ENCODE data around the gene USP31.

The USP31 gene

GRCh38 chr16:23140107-23140506 is 9.1 kb downstream of the USP31 start:
- DNase-seq (ENCODE audit: low spot score): no peak
- no peak for TF ChIP-seq CTCF (IDR thresholded peaks at IDR 0.05; ENCODE audit: borderline replicate concordance, control extremely low read depth, extremely low read depth, insufficient read depth, missing control alignments)
- in situ Hi-C loops (cut with MboI; ENCODE audit: low sequenced_read_pairs, unreplicated experiment): no loop called here

GRCh38 chr16:23137818-23138217 is 11.4 kb downstream of the USP31 start:
- in situ Hi-C loops (cut with MboI; ENCODE audit: low sequenced_read_pairs, unreplicated experiment): no loop called here
- TF ChIP-seq CTCF (IDR thresholded peaks at IDR 0.05; ENCODE audit: borderline replicate concordance, control extremely low read depth, extremely low read depth, insufficient read depth, missing control alignments): no peak

GRCh38 chr16:23137256-23137655 is 12.0 kb downstream of the USP31 start:
- no peak for DNase-seq (ENCODE audit: low spot score)
- in situ Hi-C loops (cut with MboI; ENCODE audit: low sequenced_read_pairs, unreplicated experiment): no loop called here
- TF ChIP-seq CTCF (IDR thresholded peaks at IDR 0.05; ENCODE audit: borderline replicate concordance, control extremely low read depth, extremely low read depth, insufficient read depth, missing control alignments): no peak

More at GRCh38 chr16:23137818-23138217, 11.4 kb downstream of the USP31 start:
- no peak for DNase-seq (ENCODE audit: low spot score)

GRCh38 chr16:23134274-23134673 is 15.0 kb downstream of the USP31 start:
- no peak for DNase-seq (ENCODE audit: low spot score)
- no peak for TF ChIP-seq CTCF (IDR thresholded peaks at IDR 0.05; ENCODE audit: borderline replicate concordance, control extremely low read depth, extremely low read depth, insufficient read depth, missing control alignments)
- in situ Hi-C loops (cut with MboI; ENCODE audit: low sequenced_read_pairs, unreplicated experiment): no loop called here

- in situ Hi-C loops (cut with MboI; ENCODE audit: low sequenced_read_pairs, unreplicated experiment): no loop called here
- DNase-seq (ENCODE audit: low spot score): no peak
- TF ChIP-seq CTCF (IDR thresholded peaks at IDR 0.05; ENCODE audit: borderline replicate concordance, control extremely low read depth, extremely low read depth, insufficient read depth, missing control alignments): no peak
Observed at GRCh38 chr16:23132775-23133463, 16.3 kb downstream of the USP31 start.

GRCh38 chr16:23131931-23132621 is 17.2 kb downstream of the USP31 start:
- in situ Hi-C loops (cut with MboI; ENCODE audit: low sequenced_read_pairs, unreplicated experiment): no loop called here
- TF ChIP-seq CTCF (IDR thresholded peaks at IDR 0.05; ENCODE audit: borderline replicate concordance, control extremely low read depth, extremely low read depth, insufficient read depth, missing control alignments): no peak
- no peak for DNase-seq (ENCODE audit: low spot score)

Data from GM13976 (cell line).